Panc1 (cell line): Measurements from ENCODE around the gene LOC101059915.
"Not testable (repeated sequence)": the region's sequence is repeated elsewhere in the genome, so short reads cannot be mapped to it uniquely, and the experiment has no call there.

Experiments used
- ATAC-seq: fragments of 200-7000 bp; cut with Tn5 transposase; 2 replicates; pipeline ENCODE4 v1.9.1; 2020; ENCODE audit warnings: mild to moderate bottlenecking, moderate library complexity
- BruUV-seq: library from RNA; stranded (reverse); fragments of 400-500 nt; replicated peaks from 2 replicates; lab custom pipeline; 2021; lab: Mats Ljungman, UMichigan
- CTCF ChIA-PET: fragments of 300-600 bp; sonication (Branson Sonifier 250); formaldehyde crosslinking; loops from one replicate; lab custom pipeline; 2022; ENCODE audit warnings: antibody characterized with exemption; lab: Charles Lee
- POLR2A ChIA-PET: fragments of 300-600 bp; sonication (Branson Sonifier 250); formaldehyde crosslinking; loops from one replicate; lab custom pipeline; 2022; ENCODE audit warnings: antibody characterized with exemption; lab: Charles Lee
- DNase-seq: peaks from one replicate; pipeline ENCODE4 v3.0.0-alpha.2; 2010; ENCODE audit warnings: low read depth, low spot score
- H3K27ac ChIP-seq: 2 replicates; pipeline ENCODE4 v1.5.1; 2011; ENCODE audit warnings: mild to moderate bottlenecking, low read length, inconsistent platforms
- H3K27me3 ChIP-seq: fragments of 200-500 bp; sonication (Bioruptor generic); 2 replicates; pipeline ENCODE4 v1.6.0; 2014; ENCODE audit warnings: low read length, inconsistent platforms; ENCODE audit not compliant: control insufficient read depth, insufficient read depth
- H3K36me3 ChIP-seq: fragments of 200-500 bp; sonication (Bioruptor generic); 2 replicates; pipeline ENCODE4 v1.5.1; 2014; ENCODE audit warnings: inconsistent platforms, mild to moderate bottlenecking, low read length, moderate library complexity; ENCODE audit not compliant: control insufficient read depth, insufficient read depth
- H3K4me1 ChIP-seq: 2 replicates; pipeline ENCODE4 v1.5.1; 2011; ENCODE audit warnings: inconsistent platforms, mild to moderate bottlenecking, low read length, moderate library complexity; ENCODE audit not compliant: control insufficient read depth, insufficient read depth
- H3K4me3 ChIP-seq, 2 experiments: 2 replicates each; pipeline ENCODE4 v1.5.1; 2011 to 2012; ENCODE audit warnings: low read depth in 2 of 2, low read length in 2 of 2, mild to moderate bottlenecking in 2 of 2, inconsistent platforms in 1 of 2, moderate library complexity in 1 of 2
- H3K9me3 ChIP-seq: fragments of 200-500 bp; sonication (Bioruptor generic); 2 replicates; pipeline ENCODE4 v1.5.1; 2014; ENCODE audit warnings: low read depth, mild to moderate bottlenecking, inconsistent platforms, low read length, moderate library complexity; ENCODE audit not compliant: control insufficient read depth, insufficient read depth
- CTCF ChIP-seq: fragments of 450-650 bp; IDR thresholded peaks from 2 replicates; pipeline ENCODE4 v1.5.1; 2017; ENCODE audit warnings: mild to moderate bottlenecking
- POLR2AphosphoS5 ChIP-seq: IDR thresholded peaks from 2 replicates; pipeline ENCODE4 v1.6.1; 2012; ENCODE audit warnings: mild to moderate bottlenecking, low read depth, low read length, moderate library complexity
- REST ChIP-seq, 2 experiments: IDR thresholded peaks; 2 replicates each; pipeline ENCODE4 v1.6.1; 2011 to 2012; ENCODE audit warnings: low read depth in 2 of 2, control low read depth in 1 of 2, low read length in 1 of 2, mild to moderate bottlenecking in 1 of 2, moderate library complexity in 1 of 2; ENCODE audit not compliant: insufficient read depth in 1 of 2
- SIN3A ChIP-seq: IDR thresholded peaks from 2 replicates; pipeline ENCODE4 v1.6.1; 2012; ENCODE audit warnings: low read depth, mild to moderate bottlenecking, low read length, moderate library complexity, borderline replicate concordance; ENCODE audit not compliant: insufficient read depth
- TCF7L2 ChIP-seq: IDR thresholded peaks from 2 replicates; pipeline ENCODE4 v1.6.1; 2011; ENCODE audit warnings: mild to moderate bottlenecking, low read depth, low read length, inconsistent platforms
- in situ Hi-C: cut with HindIII; loops from 2 replicates; pipeline ENCODE4 v1.10.0; 2016; ENCODE audit warnings: low sequenced_read_pairs, low pct_unique_long_range_greater_than_20kb
- intact Hi-C: fragments of 100-400 bp; cut with micrococcal nuclease; formaldehyde crosslinking; loops from one replicate; pipeline ENCODE4 v1.10.0; 2022; ENCODE audit not compliant: unreplicated experiment

LOC101059915 gene

DNA sequence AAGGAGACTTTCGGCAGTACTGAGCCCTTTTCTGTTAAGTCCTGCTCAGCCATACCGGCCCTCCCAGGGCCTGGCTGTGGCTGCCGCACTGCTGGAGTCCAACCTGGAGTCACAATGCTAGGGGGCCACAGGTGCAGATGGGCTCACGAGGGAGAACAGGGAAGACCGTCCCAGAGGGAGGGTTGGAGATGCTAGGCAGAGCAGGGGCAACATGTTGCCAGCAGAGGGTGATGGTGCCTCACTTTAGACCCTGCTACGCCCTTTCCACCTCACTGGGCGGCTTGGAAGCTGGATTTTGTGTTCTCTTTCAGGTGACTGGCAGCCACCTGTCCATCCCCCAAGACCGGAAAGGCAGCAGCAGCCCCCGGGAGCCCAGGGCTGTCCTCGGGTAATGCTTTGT, 2.6 kb downstream of the LOC101059915 start:
- H3K4me1 ChIP-seq, intact Hi-C loops, H3K27me3 ChIP-seq, H3K36me3 ChIP-seq, CTCF ChIA-PET, H3K27ac ChIP-seq, H3K4me3 ChIP-seq, DNase-seq, H3K9me3 ChIP-seq, BruUV-seq, in situ Hi-C loops, POLR2A ChIA-PET: not testable (repeated sequence)
- ATAC-seq = peak; percentile 83
- TF ChIP-seq CTCF = peak; percentile 69

DNA sequence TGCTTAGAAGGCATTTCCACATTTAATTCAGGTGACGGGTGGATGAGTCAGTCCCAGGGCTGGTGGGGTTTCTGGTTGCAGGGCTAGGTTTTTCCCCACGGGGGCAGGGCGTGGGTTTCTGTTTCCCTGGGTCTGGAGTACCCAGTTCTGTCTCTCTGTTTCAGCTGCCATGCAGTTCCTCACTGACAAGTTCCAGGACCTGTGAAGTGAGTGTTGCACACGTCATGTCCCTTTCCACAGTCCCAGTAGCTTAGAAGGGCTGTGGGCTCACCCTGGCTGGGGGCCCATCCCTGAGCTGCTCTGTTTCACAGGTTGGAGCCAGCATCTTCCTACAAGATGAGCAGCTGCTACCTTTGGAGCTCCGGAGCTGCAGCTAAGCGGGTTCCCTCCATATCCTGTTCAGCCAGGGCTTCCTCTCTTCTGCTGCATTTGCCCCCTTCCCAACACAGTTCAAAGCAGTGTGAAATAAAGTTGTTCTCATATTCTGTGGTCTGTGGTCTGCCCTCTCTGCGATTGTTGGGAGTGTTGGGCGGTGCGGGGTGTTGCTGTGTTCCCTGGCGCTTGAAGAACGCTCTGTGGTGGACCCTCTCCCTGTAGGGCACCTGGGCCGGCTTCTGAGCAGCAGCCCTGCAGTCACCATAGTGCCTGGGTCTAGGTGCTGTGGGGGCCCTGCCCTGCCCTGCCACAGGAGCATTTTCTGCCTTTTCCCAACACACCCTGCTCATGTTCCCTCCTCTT, 3.9 kb downstream of the LOC101059915 start:
- BruUV-seq = no TSS peak
- Histone ChIP-seq H3K4me3 (no peak overlapping the region), H3K4me1 (no peaks in the 10 kb centered on the region), H3K27ac (no peak overlapping the region), H3K27me3 (no peaks in the 10 kb centered on the region), H3K9me3 (no peaks in the 10 kb centered on the region), H3K36me3 (no peaks in the 10 kb centered on the region)
- in situ Hi-C loops = no loop called here
- ATAC-seq (no peak), DNase-seq (no peak)
- TF ChIP-seq CTCF (no peak), POLR2AphosphoS5 (no peak), SIN3A (no peak), TCF7L2 (no peak), REST (IDR thresholded peaks at IDR 0.05; ENCODE audit: insufficient read depth in 1 of 2, low read depth in 2 of 2, low read length in 1 of 2) (no peak)
- CTCF ChIA-PET = no interaction called here
- POLR2A ChIA-PET = no interaction called here
- intact Hi-C loops = no loop called here
